ENCODE data around the gene ZIC4. TPM values are rescaled to one million over a fixed set of nuclear protein-coding genes. Genes with fewer than 3 reads are reported as not detected.

ZIC4 gene
- total RNA-seq, 2 donors from 2014 or later: not detected

DNA sequence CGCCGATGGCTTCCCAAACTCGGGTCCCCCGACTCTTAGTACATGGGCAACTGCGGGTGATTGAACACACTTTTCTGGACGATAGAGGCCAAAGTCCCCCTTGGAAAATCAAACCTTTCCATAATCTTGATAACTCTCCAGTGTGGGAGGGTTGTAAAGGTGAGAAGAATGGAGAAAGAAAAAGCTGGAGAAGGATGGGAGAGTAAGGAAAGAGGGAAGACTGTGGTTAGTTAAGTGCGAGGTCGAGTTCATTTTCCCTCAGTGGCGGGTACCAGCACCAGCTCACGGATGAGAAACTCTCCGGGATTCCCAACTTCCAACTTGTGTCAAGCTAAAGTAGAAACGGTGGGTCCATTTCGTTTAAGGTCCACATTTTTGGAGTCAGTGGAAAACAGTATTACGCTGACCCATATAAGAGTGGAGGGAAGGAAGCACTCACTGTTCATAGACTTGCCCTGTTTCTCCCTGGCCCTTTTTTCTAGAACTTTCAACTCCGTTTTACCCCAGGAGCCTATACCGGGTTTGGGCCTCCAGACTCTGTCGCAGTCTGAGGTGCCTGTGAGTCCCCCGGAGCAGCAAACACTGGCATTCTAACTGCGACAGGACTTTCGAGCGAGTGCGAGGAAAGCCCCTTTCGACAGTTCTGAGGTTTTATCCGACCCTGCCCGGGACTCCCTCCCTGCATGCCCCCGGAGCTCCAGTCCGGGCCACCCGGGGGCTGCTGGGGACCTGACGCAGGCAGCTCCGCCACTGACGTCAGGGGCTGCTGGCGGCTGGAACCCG, 17.6 kb upstream of the ZIC4 start:
- peaks cover 44% of the 10 kb centered on the region for H3K27me3 ChIP-seq (replicated peaks; ENCODE audit: insufficient read depth)
- H3K4me3 ChIP-seq: no peak overlapping the region
- intact Hi-C loops (cut with DNase I): no loop called here
- H3K4me1 ChIP-seq (replicated peaks): no peaks in the 10 kb centered on the region
- H3K27ac ChIP-seq: no peak overlapping the region
- H3K9me3 ChIP-seq: no peaks in the 10 kb centered on the region
- H3K36me3 ChIP-seq: no peaks in the 10 kb centered on the region
- TF ChIP-seq CTCF (IDR thresholded peaks at IDR 0.05) (no peak), POLR2A (IDR thresholded peaks at IDR 0.05) (no peak), POLR2AphosphoS5 (IDR thresholded peaks at IDR 0.05) (no peak)
- WGBS: 7% methylated on average over 33 of the region's 33 CpGs
- DNase-seq (ENCODE audit: low spot score): no peak

GRCh38 chr3:147423537-147423797, 17.1 kb upstream of the ZIC4 start:
- TF ChIP-seq CTCF (IDR thresholded peaks at IDR 0.05) (no peak), POLR2A (IDR thresholded peaks at IDR 0.05) (no peak), POLR2AphosphoS5 (IDR thresholded peaks at IDR 0.05) (no peak)
- WGBS: 0% methylated on average over 3 of the region's 3 CpGs
- H3K4me3 ChIP-seq: no peak overlapping the region
- no peak overlapping the region for H3K27ac ChIP-seq
- no peaks in the 10 kb centered on the region for H3K36me3 ChIP-seq
- H3K27me3 ChIP-seq (replicated peaks; ENCODE audit: insufficient read depth): peaks cover 47% of the 10 kb centered on the region
- no peaks in the 10 kb centered on the region for H3K9me3 ChIP-seq
- no peak for DNase-seq (ENCODE audit: low spot score)
- intact Hi-C loops (cut with DNase I): no loop called here
- no peaks in the 10 kb centered on the region for H3K4me1 ChIP-seq (replicated peaks)

DNA sequence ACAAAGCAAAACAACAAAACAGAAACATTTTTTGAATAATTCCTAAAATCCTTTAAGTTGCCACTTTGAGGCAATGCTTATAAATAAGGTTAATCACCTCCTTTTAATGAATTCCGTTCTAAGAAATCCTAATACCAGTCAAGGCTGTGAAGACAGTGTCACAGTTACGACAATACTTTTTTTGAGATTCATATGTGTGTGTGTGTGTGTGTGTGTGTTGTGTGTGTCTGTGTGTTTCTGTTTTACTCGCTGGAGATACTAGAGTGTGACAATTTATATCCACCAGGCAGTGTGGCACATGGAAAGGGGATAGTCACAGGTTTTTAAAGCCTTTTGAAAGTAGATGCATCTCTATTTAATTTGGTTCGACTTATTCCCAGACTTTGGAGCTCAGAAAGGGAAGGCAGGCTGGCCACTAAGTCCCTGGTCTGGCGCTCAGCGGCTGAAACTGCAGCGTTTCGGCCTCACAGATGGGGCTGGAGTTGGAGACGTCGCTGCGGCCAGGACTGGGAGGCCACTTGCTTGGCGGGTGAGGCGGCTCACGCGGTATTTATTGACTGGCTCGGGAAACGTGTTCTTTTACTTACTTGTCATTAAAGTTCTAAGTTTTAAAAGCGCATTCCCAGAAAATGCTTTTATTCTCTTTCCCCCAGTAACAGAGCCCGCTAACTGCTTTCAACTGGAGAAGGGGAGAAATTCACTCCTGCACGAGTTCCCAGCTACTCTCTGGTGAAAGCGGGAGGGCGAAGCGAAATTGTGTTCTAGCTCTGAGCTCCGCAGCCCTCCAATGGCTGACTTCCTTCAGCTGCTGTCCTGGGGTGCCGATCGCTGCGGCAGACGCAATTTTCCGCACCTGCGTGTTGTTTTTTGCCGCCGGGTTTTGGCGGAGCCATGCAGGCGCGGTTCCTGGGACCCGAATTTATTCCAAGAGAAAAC, 16.5 kb upstream of the ZIC4 start:
- intact Hi-C loops (cut with DNase I): no loop called here

DNA sequence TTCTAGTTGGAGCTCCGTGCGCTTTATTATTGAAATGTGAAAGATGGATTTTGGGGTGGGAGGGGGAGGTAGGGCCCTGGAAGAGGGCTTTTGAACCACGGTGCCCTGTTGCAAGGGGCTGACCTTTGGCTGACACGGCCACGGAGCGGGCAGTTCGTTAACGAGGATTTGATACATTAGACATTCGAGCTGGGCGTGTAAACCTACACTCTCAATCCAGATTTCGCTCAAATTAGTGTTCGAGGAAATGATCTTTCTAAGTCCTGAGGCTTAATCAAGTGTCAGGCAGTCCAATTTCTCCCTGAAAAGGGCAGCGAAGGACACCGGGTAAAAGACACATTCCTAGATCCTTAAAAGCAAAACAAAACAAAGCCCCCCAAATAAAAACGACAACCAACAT, 15.9 kb upstream of the ZIC4 start:
- Histone ChIP-seq H3K4me1 (replicated peaks) (no peaks in the 10 kb centered on the region), H3K4me3 (no peak overlapping the region), H3K9me3 (no peaks in the 10 kb centered on the region), H3K36me3 (no peaks in the 10 kb centered on the region), H3K27ac (no peak overlapping the region), H3K27me3 (replicated peaks; ENCODE audit: insufficient read depth) (peaks cover 47% of the 10 kb centered on the region)
- intact Hi-C loops (cut with DNase I): no loop called here
- TF ChIP-seq CTCF (IDR thresholded peaks at IDR 0.05) (no peak), POLR2A (IDR thresholded peaks at IDR 0.05) (no peak), POLR2AphosphoS5 (IDR thresholded peaks at IDR 0.05) (no peak)
- 12% methylated on average over 15 of the region's 15 CpGs for WGBS
- no peak for DNase-seq (ENCODE audit: low spot score)

More for the DNA sequence above, 16.5 kb upstream of the ZIC4 start:
- WGBS: 7% methylated on average over 36 of the region's 36 CpGs
- Histone ChIP-seq H3K27me3 (replicated peaks; ENCODE audit: insufficient read depth) (peaks cover 47% of the 10 kb centered on the region), H3K36me3 (no peaks in the 10 kb centered on the region), H3K9me3 (no peaks in the 10 kb centered on the region), H3K4me1 (replicated peaks) (no peaks in the 10 kb centered on the region), H3K27ac (no peak overlapping the region), H3K4me3 (no peak overlapping the region)
- DNase-seq (ENCODE audit: low spot score): no peak
- no peak for TF ChIP-seq POLR2AphosphoS5 (IDR thresholded peaks at IDR 0.05)
- no peak for TF ChIP-seq POLR2A (IDR thresholded peaks at IDR 0.05)
- TF ChIP-seq CTCF (IDR thresholded peaks at IDR 0.05): no peak

Data from prostate gland (tissue), 2 donors.